ENCODE measurements around the gene PC.
"Not testable (repeated sequence)": the region's sequence is repeated elsewhere in the genome, so short reads cannot be mapped to it uniquely, and the experiment has no call there.

PC gene

DNA sequence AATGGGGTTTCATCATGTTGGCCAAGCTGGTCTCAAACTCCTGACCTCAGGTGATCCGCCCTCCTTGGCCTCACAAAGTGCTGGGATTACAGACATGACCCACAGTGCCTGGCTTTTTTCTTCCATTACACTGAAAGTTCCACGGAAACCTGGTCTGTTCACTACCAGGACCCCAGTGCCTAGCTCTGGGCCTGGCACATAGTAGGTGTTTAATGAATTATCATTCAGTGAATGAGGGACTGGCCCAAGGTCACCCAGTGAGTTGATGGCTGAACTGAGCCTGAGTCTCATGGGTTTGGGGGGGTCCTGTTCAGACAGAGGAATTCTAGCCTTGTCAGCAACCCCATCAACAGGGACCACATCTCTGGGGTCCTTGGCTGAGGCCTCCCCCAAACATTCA lies 20.0 kb upstream of the PC start:
- DNase-seq, result no peak

DNA sequence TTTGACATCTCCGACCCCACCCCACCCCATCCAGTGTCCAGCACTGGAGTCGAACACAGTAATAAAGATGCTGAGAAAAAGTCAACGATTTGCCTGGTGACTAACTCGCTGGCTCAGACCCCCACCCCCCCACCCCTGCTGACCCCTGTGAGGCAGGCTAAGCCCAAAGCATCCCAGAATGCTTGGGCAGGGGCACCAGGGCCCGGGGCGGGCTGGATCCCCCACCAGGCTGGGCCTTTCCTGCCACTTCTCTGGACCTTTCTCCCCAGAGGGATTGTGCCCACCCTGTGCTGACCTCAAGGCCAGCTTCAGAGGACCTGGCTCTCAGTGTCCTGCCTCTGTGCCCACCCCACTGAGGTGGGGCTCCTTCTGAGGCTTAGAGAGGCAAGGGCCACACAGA lies 18.7 kb upstream of the PC start:
- DNase-seq, result no peak

DNA sequence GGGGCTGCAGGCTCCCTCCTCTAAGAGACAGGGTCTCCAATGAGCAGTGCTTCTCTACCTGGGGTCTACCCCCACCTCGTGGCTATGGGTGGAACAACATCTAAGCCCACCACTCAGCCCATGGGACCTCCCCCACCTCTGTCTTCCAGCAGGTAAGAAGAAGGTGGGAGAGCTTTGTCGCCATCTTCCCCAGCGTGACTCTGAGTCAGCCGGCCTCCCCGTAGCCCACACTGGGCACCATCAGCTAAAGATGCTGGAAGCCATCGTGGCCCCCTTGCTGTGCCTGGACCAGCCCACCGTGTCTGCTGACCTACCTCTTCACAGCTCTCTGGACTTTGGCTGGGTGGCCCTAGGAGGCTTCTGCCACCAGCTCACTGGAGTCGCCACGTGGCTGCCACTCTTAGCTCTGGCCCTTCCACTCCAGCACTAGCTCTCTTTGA lies 17.9 kb upstream of the PC start:
- peak in 1 of 2 experiments; percentile 7 for DNase-seq

DNA sequence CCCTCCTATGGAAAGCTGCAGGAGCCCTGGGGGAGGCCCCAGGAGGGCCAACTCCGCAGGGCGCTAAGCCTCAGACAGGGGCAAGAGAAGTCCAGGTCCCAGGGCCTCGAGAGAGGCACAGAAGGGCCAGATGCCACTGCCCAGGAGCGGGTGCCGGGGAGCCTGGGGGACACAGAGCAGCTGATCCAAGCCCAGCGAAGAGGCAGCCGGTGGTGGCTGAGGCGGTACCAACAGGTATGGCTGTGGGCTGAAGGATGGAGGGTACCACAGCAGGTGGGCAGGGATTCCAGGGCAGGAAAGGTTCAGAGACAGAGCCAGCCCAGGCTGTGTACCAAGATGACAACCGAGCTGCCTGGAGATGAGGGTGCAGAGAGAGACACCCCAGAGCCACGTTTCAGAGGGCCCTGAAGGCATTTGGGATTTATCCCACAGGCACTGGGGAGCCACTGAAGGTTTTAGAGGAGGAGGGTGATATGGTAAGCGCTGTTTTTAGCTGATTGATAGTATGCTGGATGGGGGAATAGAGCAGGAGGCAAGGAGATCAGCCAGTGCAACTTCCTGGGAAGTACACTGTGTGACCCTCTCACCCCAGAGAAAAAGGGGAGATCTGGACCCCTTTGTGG lies 17.3 kb upstream of the PC start:
- no peak for DNase-seq

DNA sequence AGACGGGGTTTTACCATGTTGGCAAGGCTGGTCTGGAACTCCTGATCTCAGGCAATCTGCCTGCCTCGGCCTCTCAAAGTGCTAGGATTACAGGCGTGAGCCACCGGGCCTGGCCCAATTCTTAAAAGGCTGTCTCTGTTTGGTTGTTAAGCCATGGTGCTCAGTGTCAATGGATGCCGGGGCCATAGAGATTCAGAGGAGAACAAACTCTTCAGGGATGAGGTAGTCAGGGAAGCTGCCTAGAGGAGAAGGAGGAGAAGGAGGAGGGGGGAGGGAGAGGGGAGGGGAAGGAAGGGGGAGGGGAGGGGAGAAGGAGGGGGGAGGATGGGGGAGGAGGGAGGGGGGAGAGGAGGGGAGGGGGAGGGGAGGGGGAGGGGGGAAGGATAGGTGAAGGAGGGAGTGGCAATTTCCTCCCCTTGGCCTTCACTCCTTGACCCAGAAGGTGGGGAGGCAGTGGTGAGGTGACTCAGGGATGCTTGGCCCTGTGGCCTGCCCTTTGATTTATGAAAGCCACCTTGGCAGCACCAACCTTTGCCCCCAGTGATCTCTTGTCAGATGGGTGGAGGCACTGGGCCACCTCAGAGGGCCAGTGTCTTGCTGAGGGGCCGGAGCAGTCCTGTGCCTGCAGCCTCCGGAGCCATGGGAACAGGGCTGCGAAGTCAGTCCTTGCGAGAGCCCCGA lies 16.7 kb upstream of the PC start, which contains the start of gene C11orf86:
Gene C11orf86 (plus strand): TSS at position 581 of the 681 bp plus-strand sequence. CDS start 59 bp downstream, at position 640.
- DNase-seq, result no peak

DNA sequence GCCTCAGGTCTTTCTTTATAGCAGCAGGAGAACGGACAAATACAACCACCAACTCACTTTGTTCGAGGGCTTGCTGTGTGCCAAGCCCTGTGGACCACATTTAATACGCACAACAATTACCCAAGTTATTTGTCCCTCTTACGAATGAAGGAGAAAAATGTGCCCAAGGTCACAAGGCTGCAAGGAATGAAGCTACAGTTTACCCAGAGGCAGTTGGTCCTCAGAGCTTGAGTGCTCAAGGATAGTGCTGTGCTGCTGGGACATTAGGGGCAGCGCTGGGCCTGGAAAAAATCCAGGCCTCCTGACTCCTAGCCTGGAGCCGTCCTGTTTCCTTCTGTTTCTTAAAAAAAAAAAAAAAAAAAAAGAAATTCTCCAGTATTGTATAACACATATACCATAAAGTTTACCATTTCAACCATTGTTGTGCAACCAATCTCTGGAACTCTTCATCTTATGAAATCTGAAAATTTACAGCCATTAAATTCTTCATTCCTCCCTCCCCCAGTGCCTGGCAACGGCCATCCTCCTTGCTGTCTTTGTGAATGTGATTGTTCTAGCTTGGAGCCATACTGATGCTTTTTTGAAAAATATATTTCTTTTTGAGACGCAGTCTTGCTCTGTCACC lies 15.9 kb upstream of the PC start:
- DNase-seq, result no peak

DNA sequence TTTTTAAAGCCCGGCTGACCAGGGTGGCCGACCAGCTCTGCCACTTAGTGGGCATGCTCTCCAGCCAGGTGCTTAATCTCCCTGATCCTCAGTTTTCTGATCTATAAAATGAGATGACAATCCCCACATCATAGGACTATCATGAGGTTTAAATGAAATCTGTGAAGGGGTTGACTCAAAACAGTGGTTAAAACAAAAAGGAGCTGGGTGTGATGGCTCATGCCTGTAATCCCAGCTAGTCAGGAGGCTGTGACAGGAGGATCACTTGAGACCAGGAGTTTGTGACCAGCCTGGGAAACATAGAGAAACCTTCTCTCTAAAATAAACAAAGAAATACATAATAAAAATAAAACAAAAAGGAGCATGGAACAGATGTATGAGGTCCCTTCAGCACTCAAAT lies 13.3 kb upstream of the PC start:
- DNase-seq, result no peak

DNA sequence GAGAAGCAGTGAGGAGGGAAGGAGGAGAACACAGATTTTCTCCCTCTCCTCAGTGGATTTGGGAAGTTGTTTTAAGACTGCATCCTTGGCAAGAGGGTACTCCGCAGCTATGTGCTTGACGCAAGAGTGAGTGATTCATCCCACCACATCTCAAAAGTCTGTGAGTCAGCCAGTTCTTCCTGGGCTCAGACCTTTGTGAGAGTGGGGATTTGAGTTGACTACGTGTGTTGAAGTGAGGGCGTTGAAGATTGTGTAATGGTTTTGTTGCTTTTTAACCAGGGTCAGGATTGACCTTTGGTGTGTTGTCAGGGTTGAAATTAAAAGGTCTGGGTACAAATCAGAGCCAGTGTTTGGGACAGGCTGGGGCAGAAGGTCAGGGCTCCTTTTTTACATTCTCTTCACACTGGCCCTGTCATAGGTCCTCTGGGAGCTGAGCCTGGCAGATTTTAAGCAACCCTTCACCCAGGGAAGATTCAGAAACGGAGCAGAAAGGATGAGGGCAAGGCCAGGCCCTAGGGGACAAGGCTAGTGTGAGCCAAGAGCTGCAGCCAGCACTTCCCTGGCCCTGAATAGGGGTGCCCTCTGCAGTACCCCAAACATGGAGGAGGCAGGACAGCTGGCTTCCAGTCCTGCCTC lies 12.7 kb upstream of the PC start:
- no peak for DNase-seq

DNA sequence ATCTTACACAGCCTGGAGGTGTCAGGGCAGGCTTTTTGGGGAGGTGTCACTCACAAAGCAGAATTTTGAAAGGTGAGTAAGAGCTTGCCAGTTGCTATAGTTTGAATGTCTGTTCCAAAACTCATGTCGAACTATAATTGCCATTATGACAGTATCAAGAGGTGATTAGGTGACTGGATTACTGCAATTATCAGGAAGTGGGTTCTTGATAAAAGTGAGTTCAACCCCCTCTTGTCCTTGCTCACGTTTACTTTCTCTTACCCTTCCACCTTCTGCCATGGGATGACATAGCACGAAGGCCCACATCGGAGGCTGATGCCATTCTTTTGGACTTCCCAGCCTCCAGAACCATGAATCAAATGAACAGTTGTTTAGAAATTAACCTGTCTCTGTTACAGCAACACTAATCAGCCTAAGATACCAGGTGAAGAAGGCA lies 12.2 kb upstream of the PC start:
- no peak for DNase-seq

DNA sequence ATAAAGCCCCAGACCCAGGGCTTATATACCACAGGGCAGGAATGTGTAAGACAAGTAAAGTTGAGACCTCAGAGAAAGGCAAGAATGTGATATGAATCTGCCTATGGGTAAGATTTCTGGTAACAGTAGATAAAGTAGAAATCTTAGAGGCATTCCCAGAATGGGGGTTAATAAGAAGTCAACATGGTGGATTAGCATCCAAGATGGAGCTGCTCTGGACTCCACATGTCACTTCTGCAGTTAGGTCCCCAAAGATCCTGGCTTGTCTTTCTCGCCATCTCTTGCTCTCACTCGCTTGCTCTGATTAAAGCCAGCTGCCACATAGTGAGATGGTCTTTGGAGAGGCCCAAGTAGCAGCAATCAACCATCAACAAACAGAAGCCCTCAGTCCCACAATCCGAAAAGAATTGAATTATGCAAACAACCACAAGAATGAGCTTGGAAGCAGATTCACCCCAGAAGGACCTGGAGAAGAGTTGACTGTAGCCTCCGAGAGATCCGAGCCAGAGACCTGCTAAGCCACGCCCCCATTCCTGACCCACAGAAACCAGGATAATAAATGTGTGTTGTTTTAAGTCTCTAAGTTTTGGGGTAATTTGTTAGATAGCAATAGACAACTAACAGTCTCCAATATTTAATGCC lies 11.5 kb upstream of the PC start:
- DNase-seq, result no peak

DNA sequence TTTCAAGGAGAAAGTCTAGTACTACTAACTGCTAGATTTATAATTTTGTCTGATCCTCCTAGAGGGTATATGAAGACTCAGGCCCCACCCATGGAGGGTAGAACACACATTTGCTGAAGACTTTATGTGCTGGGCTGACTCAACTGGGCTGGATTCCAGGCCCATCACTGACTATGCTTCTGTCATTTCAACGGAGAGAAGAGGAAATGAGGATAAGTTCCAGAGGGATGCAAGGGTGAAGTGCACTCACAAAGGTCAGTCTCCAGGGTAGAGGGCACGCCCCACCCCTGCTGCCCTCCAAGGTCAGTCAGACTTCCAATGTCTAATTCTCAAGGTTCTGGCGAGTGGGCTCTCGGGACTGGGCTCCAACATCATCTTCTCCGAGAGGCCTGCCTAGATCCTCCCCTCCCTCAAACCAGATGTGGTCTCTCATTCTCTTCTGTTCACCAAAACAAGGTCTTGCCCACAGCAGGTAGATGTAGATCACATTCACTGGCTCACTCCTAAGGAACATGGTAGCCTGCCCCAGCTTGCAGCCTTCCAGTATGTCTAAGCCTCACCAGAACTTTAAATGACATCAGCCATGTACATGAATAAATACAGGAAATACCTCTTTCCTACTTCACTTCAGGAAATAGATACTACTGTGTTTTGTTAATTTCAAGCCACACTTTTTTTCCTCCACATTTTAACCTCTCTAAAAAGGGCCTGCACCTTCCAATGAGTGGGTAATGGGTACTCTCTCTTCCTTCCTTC lies 9.7 kb upstream of the PC start:
- no peak for DNase-seq

DNA sequence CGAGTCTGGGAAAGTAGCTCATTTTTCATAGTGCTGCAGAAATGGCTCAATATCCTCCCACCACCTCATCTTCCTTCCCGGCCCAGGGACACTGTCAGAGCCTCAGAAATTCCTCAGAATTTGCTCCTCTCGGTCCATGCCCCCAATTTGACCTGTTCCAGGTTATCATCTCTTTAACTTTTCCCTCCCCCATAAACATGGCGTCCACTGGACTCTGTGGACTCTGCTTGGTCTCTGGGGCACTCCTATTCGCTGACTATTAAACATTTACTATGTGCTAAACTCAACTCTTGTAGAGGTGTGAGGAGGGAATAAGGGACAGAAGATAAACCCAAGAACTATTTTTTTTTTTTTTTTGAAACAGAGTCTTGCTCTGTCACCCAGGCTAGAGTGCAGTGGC lies 8.2 kb upstream of the PC start:
- DNase-seq, result no peak

DNA sequence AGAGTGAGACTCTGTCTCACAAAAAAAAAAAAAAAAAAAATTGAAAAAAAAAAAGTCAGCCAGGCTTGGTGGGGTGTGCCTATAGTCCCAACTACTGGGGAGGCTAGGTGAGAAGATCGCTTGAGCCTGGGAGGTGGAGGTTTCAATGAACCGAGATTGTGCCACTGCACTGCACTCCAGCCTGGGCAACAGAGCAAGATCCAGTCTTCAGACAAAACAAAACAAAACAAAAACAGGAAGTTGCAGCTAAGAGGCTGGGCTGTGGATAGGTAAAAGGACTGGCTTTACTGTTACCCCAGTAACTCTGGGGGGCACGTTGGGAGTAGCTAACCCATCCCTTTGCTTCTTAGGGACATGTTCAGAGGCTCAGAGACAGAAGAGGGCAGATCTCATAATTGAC lies 6.3 kb upstream of the PC start:
- no peak for DNase-seq

DNA sequence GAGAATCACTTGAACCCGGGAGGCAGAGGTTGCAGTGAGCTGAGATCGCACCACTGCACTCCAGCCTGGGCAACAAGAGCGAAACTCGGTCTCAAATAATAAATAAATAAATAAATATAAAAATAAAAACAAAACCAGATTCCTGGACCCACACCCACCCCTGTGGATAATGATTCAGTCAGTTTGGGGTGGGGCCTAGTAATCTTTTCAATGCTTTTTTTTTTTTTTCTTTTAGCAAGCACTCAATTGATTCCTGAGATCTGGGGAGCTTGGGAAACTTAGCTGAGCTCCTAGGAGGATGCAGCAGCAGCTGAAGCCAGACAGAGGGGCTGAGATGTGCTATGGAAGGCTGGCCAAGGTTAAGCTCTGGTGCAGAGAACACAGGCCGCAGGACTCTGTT lies 4.6 kb upstream of the PC start:
- no peak for DNase-seq

DNA sequence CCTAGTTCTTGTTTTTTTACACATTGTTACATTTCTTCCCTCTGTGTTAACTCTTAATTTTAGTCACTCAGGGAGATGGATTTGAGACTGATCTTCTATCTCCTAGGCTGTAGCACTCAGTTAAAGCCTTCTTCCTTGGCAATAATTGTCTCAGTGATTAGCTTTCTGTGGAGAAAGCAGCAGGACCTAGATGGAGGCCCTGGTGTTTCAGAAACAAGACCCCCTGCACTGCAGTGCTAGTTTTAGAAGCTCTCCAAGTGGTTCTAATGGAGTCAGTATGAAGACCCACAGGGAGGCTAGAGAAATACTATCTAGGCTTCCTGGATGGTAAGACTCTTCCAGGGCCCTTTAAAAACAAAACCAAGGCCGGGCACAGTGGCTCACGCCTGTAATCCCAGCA lies 4.1 kb upstream of the PC start:
- no peak for DNase-seq

DNA sequence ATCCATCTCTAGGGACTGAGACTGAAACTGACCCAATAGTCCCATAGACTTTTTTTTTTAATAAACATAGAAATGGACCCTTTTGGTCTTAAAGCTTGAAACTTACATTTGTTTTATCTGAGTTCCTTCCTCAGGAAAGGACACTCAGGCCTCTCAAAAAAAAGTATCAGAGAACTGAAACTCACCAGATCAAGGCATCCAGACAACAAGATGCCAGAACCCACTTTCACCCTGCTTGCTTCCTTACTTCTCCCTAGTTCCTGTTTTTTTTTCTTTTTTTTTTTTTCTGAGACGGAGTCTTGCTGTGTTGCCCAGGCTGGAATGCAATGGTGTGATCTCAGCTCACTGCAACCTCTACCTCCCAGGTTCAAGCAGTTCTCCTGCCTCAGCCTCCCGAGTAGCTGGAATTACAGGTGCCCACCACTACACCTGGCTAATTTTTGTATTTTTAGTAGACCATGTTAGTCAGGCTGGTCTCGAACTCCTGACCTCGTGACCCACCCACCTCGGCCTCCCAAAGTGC lies 3.6 kb upstream of the PC start:
- DNase-seq, result not testable (repeated sequence)

DNA sequence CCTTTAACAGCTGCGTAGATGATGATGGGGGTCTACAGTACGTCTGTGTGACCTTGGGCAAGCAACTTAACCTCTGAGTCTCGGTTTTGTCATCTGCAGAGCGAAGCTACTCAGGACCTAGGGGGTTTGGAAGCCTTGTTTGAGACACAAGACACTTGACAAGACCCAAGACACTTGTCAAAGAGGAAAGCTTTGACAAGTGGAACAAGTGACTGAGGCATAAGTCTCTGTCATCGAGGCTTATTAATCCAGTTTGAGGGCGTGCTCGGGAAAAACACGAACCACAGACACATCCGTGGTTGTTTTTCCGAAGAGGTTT lies 732 bp upstream of the PC start:
- DNase-seq, result no peak

DNA sequence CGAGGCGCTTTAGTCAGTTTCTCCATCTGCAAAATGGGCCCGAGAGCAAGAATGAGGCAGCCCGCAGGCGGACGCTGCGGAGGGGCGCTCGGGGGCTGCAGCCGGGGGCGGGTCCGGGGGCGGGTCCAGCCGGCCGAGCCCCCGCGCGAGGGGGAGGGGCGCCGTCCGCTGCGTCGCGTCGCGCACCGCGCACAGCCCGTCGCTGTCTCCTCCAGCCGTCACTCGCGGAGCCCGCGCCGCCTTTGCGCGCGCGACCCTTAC lies 282 bp downstream of the PC start:
- no peak for DNase-seq

DNA sequence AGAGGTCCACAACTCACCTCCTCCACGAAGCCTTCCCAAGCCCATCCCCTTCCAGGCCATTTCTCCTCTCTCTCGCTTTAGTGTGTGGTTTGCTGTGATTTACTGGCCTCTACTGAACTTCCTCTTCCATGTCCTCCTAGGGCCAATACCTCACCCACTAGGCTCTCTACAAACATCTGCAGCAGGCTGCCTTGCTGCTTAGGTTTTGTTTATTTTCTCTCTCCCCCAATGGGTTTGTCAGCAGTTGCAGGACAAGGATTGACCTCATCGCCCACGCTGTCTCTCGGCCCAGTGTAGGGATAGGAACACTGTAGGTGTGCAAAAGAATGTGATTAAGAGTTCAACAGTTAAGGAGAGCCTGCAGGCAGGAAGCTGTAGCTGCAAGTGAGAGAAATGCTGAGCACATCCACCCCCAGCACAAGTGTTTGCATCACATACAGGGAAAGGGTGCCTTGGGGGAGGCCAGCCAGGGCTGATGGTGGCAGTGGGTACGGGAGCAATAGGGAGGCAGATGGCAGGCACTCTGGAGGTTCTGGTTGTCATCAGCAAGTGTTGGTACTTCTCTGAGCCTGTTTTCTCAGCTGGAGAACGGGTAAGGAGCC lies 1.4 kb downstream of the PC start:
- no peak for DNase-seq

DNA sequence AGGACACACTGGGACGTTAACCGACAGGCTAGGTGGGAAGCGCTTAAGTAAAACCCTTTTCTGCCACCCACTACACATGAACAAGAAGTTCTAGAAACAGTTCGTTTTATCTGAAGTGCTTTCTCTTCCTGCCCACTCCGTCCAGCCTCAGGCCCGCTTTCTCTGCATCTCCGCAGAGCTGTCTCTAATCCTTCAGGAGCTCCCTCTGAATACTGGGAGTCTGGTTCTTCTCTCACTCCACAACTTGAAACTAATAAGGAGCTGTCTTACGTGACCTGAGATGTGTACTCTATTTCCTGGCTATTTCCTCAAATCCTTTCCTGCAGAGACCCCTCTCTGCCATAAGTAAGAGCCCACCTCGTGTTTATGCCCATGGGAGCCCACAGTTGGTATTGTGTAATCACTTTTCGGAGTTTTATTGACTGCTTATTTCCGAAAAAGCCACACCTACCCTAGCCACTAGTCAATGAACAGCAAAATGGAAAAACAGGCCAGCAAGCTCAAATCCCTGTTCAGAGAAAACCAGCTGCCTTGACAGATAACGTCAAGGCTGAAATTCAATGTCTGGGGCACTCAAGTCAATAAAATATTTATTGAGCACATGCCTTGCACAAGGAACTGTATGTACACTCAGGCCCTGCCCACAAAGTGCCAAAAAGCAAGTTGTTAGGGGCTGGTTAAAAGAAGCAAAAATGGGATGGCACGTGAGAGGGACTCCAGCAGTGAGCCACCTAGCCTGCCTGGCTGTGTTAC lies 4.9 kb downstream of the PC start:
- no peak for DNase-seq

DNA sequence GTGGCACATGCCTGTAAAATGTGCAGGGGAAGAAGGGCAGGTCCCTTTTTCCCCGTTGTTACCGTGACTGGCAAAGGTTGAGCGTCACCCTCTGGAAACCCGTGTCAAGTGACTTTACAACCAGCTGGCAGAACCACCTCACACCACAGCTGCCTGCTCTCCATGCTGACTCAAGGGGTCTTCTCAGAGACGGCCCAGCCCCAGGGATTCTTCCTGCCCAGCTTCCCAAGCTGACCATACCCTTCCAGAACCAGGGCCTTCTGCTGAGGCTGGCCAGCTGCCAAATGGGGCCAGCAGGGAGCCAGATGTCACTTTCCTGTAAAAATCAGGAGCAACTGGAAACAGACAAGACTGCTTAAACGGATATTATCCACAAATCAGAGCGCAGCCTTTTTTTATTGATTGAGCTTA lies 6.3 kb downstream of the PC start:
- DNase-seq, result peak in 1 of 2 experiments; percentile 59

DNA sequence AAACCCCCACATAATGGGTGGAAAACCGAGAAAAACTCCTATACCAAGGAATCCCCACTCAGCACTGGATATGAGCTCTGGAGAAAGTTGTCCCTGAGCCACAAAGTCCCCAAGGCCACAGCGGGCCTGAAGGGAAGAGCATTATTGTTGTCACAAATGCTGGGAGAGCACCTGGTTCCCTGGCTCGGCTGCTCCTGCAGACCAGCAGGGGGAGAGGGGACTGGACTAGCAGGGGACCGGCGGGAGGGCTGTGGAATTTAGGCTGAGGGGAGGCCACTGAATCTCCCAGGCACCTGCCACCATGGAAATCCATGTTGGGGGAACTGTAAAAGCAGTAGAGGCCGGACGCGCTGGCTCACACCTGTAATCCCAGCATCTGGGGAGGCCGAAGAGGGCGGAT lies 7.0 kb downstream of the PC start:
- DNase-seq, result no peak
